Calu3 (cell line): ENCODE data around the gene UNC13B. TPM values are rescaled to one million over a fixed set of nuclear protein-coding genes. Genes with fewer than 3 reads are reported as not detected.

ENCODE experiments used
- BruUV-seq: library from RNA; stranded (reverse); fragments of 400-500 nt; replicated peaks from 2 replicates; lab custom pipeline; 2021; lab: Mats Ljungman, UMichigan
- CTCF ChIA-PET: fragments of 300-600 bp; sonication (Branson Sonifier 250); formaldehyde crosslinking; loops from one replicate; lab custom pipeline; 2022; ENCODE audit warnings: antibody characterized with exemption; lab: Charles Lee
- DNase-seq: peaks from one replicate; pipeline ENCODE4 v3.0.0; 2022
- H3K27ac Mint-ChIP-seq: one replicate; pipeline ENCODE4 v1.8.0; 2022; ENCODE audit warnings: mixed read lengths; ENCODE audit not compliant: unreplicated experiment
- H3K27me3 Mint-ChIP-seq: one replicate; pipeline ENCODE4 v1.8.0; 2022; ENCODE audit warnings: mixed read lengths; ENCODE audit not compliant: unreplicated experiment
- H3K36me3 Mint-ChIP-seq: one replicate; pipeline ENCODE4 v1.8.0; 2022; ENCODE audit warnings: mild to moderate bottlenecking, moderate library complexity, mixed read lengths; ENCODE audit not compliant: insufficient read depth, unreplicated experiment
- H3K4me1 Mint-ChIP-seq: one replicate; pipeline ENCODE4 v1.8.0; 2022; ENCODE audit warnings: mild to moderate bottlenecking, low read depth, mixed read lengths; ENCODE audit not compliant: unreplicated experiment
- H3K4me3 Mint-ChIP-seq: one replicate; pipeline ENCODE4 v1.8.0; 2022; ENCODE audit warnings: mild to moderate bottlenecking, low read depth, moderate library complexity, mixed read lengths; ENCODE audit not compliant: unreplicated experiment
- H3K9me3 Mint-ChIP-seq: one replicate; pipeline ENCODE4 v1.8.0; 2022; ENCODE audit warnings: low read depth, mixed read lengths; ENCODE audit not compliant: unreplicated experiment
- intact Hi-C: fragments of 100-400 bp; cut with micrococcal nuclease; formaldehyde crosslinking; loops from one replicate; pipeline ENCODE4 v1.10.0; 2022; ENCODE audit not compliant: unreplicated experiment
- total RNA-seq: library from RNA; stranded (reverse); gene quantifications from 2 replicates; pipeline ENCODE4 v1.2.3, GENCODE V29; 2022
- TF ChIP-seq, protein P1 (sequence below): fragments of 200-600 bp; IDR thresholded peaks from one replicate; pipeline ENCODE4 v1.8.0; 2022; ENCODE audit warnings: antibody characterized with exemption; ENCODE audit not compliant: unreplicated experiment

The UNC13B gene
- total RNA-seq, 1 experiment from 2014 or later: 20.4 TPM

DNA sequence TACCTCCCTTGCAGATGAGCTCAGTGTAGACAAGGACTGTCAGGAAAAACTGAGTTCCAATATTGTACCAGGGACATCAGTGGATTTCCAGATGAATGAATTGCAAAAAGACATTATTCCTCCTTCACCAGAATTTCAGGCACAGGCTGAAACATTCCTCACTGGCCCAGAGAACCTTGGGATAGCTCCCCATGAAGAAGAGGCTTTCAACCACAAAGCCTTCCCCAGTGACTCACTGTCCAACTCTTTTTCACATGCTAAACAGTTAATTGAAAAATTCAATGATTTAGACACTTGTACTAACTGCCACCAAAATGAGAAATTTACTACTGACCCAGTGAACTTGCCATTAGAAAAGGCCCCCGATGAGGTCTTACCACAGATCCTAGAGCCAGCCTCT lies 144.5 kb downstream of the UNC13B start:
- Mint-ChIP-seq H3K36me3 (no peaks in the 10 kb centered on the region), H3K4me3 (no peak overlapping the region), H3K27me3 (no peaks in the 10 kb centered on the region), H3K27ac (no peak overlapping the region), H3K4me1 (no peaks in the 10 kb centered on the region), H3K9me3 (no peaks in the 10 kb centered on the region)
- TF ChIP-seq, protein P1, sequence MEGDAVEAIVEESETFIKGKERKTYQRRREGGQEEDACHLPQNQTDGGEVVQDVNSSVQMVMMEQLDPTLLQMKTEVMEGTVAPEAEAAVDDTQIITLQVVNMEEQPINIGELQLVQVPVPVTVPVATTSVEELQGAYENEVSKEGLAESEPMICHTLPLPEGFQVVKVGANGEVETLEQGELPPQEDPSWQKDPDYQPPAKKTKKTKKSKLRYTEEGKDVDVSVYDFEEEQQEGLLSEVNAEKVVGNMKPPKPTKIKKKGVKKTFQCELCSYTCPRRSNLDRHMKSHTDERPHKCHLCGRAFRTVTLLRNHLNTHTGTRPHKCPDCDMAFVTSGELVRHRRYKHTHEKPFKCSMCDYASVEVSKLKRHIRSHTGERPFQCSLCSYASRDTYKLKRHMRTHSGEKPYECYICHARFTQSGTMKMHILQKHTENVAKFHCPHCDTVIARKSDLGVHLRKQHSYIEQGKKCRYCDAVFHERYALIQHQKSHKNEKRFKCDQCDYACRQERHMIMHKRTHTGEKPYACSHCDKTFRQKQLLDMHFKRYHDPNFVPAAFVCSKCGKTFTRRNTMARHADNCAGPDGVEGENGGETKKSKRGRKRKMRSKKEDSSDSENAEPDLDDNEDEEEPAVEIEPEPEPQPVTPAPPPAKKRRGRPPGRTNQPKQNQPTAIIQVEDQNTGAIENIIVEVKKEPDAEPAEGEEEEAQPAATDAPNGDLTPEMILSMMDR: no peak
- CTCF ChIA-PET: no interaction called here
- DNase-seq: no peak
- intact Hi-C loops: no loop called here
- BruUV-seq: no TSS peak

DNA sequence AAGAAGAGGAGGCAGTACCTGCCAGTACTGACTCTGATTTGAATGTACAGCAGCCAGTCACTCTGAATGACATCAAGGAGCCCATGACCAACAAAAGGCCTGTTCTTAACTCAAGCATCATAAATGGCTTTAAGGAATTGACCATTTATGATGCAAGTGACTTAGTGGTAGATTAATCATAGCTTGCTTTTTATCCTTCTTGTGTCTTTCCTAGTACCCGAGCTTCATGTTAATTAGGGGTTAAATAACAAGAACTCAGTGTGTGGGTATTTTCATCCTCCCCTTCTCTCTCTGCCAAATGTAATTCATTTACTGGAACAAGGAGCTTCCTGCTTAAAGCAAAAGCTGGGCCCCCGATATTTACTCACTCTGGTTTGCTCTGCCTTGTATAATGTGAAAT lies 146.5 kb downstream of the UNC13B start:
- Mint-ChIP-seq H3K4me1 (no peaks in the 10 kb centered on the region), H3K27ac (no peak overlapping the region), H3K27me3 (no peaks in the 10 kb centered on the region), H3K4me3 (no peak overlapping the region), H3K36me3 (no peaks in the 10 kb centered on the region), H3K9me3 (no peaks in the 10 kb centered on the region)
- no peak for DNase-seq
- TF ChIP-seq, protein P1: no peak
- CTCF ChIA-PET: interaction anchor here (0.7 kb wide), 2 partner anchors 191 to 200 kb away, joined by 3 read pairs; no protein-coding TSS in a partner anchor
- no TSS peak for BruUV-seq
- intact Hi-C loops: no loop called here

DNA sequence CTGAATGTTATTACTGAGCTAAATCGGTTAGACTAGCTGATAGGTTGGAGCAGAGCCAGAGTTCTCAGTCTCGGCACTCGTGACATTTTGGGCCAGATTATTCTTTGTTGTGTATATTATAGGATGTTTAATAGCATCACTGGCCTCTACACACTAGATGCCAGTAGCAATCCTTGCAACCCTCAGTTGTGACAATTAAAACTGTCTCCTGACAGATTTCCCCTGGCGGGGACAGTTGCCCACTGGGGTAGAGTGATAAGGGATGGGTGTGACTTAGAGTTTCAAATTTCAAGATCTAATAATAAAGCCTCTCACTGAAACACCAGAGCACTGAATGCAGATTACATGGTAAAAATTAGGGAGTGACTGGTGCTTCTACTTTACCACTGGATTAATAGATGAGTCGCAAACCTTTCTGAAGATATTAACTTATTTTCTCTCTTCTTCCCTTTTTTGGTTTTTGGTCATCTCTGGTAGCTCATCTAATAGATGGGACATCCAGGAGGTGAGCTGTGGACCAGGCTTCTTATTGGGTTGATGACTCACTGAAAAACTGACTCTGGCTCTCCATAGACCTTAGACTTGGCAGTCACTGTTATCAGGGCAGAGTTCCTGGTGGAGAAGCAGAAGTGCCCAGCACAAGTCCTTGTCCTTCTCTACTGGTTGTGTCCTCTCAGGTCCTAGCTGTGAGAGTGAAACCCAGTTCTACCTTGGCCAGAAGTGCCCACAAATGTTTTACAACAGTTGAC lies 150.3 kb downstream of the UNC13B start:
- no peak overlapping the region for H3K4me3 Mint-ChIP-seq
- no peaks in the 10 kb centered on the region for H3K36me3 Mint-ChIP-seq
- CTCF ChIA-PET: no interaction called here
- DNase-seq: no peak
- TF ChIP-seq, protein P1: no peak
- no peak overlapping the region for H3K27ac Mint-ChIP-seq
- no peaks in the 10 kb centered on the region for H3K9me3 Mint-ChIP-seq
- H3K4me1 Mint-ChIP-seq: no peaks in the 10 kb centered on the region
- BruUV-seq: no TSS peak
- intact Hi-C loops: no loop called here
- H3K27me3 Mint-ChIP-seq: no peaks in the 10 kb centered on the region

DNA sequence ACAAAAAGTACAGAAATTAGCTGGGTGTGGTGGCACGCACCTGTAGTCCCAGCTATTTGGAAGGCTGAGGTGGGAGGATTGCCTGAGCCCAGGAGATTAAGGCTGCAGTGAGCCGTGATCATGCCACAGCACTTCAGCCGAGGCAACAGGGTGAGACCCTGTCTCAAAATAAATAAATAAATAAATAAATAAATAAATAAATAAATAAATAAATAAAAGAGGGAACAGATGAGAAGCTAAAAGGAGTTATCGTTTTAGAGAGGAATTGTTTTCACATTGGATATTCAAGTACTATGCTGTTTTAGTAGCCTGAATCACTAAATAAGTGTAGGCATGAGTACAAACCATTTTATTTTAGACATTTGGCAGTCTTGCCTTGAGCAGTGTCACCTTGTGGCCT lies 151.7 kb downstream of the UNC13B start:
- Mint-ChIP-seq H3K27ac (no peak overlapping the region), H3K9me3 (no peaks in the 10 kb centered on the region), H3K27me3 (no peaks in the 10 kb centered on the region), H3K4me1 (no peaks in the 10 kb centered on the region), H3K36me3 (no peaks in the 10 kb centered on the region), H3K4me3 (no peak overlapping the region)
- no peak for DNase-seq
- no TSS peak for BruUV-seq
- intact Hi-C loops: no loop called here
- TF ChIP-seq, protein P1: no peak
- CTCF ChIA-PET: no interaction called here
